H1 (cell line): ENCODE results near the gene FABP7. TPM values are rescaled to one million over a fixed set of nuclear protein-coding genes. Genes with fewer than 3 reads are reported as not detected.

Experiments
- CTCF ChIA-PET: fragments of 300-600 bp; sonication (Branson Sonifier 250); formaldehyde crosslinking; loops from one replicate; lab custom pipeline; 2021; ENCODE audit not compliant: partially characterized antibody; lab: Charles Lee
- POLR2A ChIA-PET: fragments of 300-600 bp; sonication (Branson Sonifier 250); formaldehyde crosslinking; loops from one replicate; lab custom pipeline; 2021; ENCODE audit warnings: inconsistent platforms; ENCODE audit not compliant: partially characterized antibody; lab: Charles Lee
- DNase-seq, 2 experiments: peaks; one replicate each; pipeline versions ENCODE4 v3.0.0 to v3.0.0-alpha.2; 2010 to 2022; ENCODE audit warnings: low spot score in 2 of 2, low read depth in 1 of 2, mixed read lengths in 1 of 2
- FAIRE-seq: peaks from 2 replicates; lab custom pipeline; 2011; peaks lifted over from hg19 to GRCh38; lab: Jason Lieb, UNC
- H2AFZ ChIP-seq: 2 replicates; pipeline ENCODE4 v1.8.1; 2012; ENCODE audit warnings: low read length, inconsistent platforms
- H2AK5ac ChIP-seq: 2 replicates; pipeline ENCODE4 v1.6.1; 2013; ENCODE audit warnings: low read depth, low read length
- H2BK120ac ChIP-seq: replicated peaks from 2 replicates; pipeline ENCODE3; 2013; ENCODE audit warnings: low read depth, low read length, inconsistent platforms
- H2BK12ac ChIP-seq: 2 replicates; pipeline ENCODE4 v1.6.1; 2013; ENCODE audit warnings: low read depth, low read length
- H2BK15ac ChIP-seq: 2 replicates; pipeline ENCODE4 v1.6.1; 2013; ENCODE audit warnings: low read length
- H2BK20ac ChIP-seq: 2 replicates; pipeline ENCODE4 v1.6.1; 2013; ENCODE audit warnings: low read length
- H2BK5ac ChIP-seq: 2 replicates; pipeline ENCODE4 v1.6.1; 2013; ENCODE audit warnings: low read depth, low read length
- H3K14ac ChIP-seq: 2 replicates; pipeline ENCODE4 v1.6.1; 2013; ENCODE audit warnings: inconsistent platforms; ENCODE audit not compliant: insufficient read length
- H3K18ac ChIP-seq: 2 replicates; pipeline ENCODE4 v1.6.1; 2013; ENCODE audit warnings: low read length; ENCODE audit errors: extremely low read depth
- H3K23ac ChIP-seq: 2 replicates; pipeline ENCODE4 v1.6.1; 2013; ENCODE audit warnings: inconsistent platforms; ENCODE audit not compliant: insufficient read length
- H3K23me2 ChIP-seq: 2 replicates; pipeline ENCODE4 v1.6.1; 2013; ENCODE audit warnings: low read depth, low read length
- H3K27ac ChIP-seq: 2 replicates; pipeline ENCODE4 v1.6.1; 2011; ENCODE audit warnings: low read depth, low read length, inconsistent platforms
- H3K27me3 ChIP-seq, 4 experiments: replicated peaks in 1 of 4; 1 replicate in 1 of 4; 2 replicates in 3 of 4; pipeline versions ENCODE4 v1.6.1 to v1.8.1; 2011 to 2013; ENCODE audit warnings: low read length in 3 of 4, mild to moderate bottlenecking in 3 of 4, inconsistent platforms in 2 of 4, mixed read lengths in 2 of 4, moderate library complexity in 1 of 4; ENCODE audit not compliant: control insufficient read depth in 3 of 4, insufficient read depth in 3 of 4; ENCODE audit errors: extremely low read depth in 1 of 4
- H3K36me3 ChIP-seq, 4 experiments: 2 replicates each; pipeline versions ENCODE4 v1.6.1 to v1.8.1; 2011 to 2013; ENCODE audit warnings: mild to moderate bottlenecking in 4 of 4, low read length in 3 of 4, moderate library complexity in 2 of 4, control low read depth in 1 of 4, inconsistent platforms in 1 of 4; ENCODE audit not compliant: insufficient read depth in 4 of 4, control insufficient read depth in 2 of 4
- H3K4ac ChIP-seq: replicated peaks from 2 replicates; pipeline ENCODE3; 2013; ENCODE audit warnings: low read length, low read depth, mixed read lengths, inconsistent platforms; ENCODE audit not compliant: insufficient read length
- H3K4me1 ChIP-seq, 4 experiments: replicated peaks in 1 of 4; 1 replicate in 1 of 4; 2 replicates in 3 of 4; pipeline versions ENCODE4 v1.6.1 to v1.8.1; 2011 to 2013; ENCODE audit warnings: low read length in 3 of 4, inconsistent platforms in 2 of 4, mixed read lengths in 1 of 4; ENCODE audit not compliant: insufficient read depth in 4 of 4, control insufficient read depth in 3 of 4
- H3K4me2 ChIP-seq, 2 experiments: 2 replicates each; pipeline versions ENCODE4 v1.6.1 to v1.8.1; 2011 to 2013; ENCODE audit warnings: low read depth in 2 of 2, low read length in 2 of 2, control low read depth in 1 of 2, inconsistent platforms in 1 of 2, mild to moderate bottlenecking in 1 of 2; ENCODE audit not compliant: insufficient read depth in 1 of 2
- H3K4me3 ChIP-seq, 4 experiments: fragments of 200-600, 300-600 bp in 1 of 4; sonication (generic), shearing (Covaris generic), sonication (Bioruptor Twin) in 1 of 4; 2 replicates each; pipeline versions ENCODE4 v1.5.1 to v1.8.1; 2011 to 2016; ENCODE audit warnings: low read length in 4 of 4, low read depth in 3 of 4, control low read depth in 2 of 4, inconsistent platforms in 2 of 4, mild to moderate bottlenecking in 2 of 4, mixed read lengths in 1 of 4, moderate library complexity in 1 of 4; ENCODE audit not compliant: insufficient read depth in 2 of 4; ENCODE audit errors: extremely low read depth in 1 of 4
- H3K56ac ChIP-seq: replicated peaks from 2 replicates; pipeline ENCODE3; 2013; ENCODE audit warnings: low read depth, mild to moderate bottlenecking, mixed read lengths, low read length, inconsistent platforms; ENCODE audit not compliant: insufficient read length
- H3K79me1 ChIP-seq: 2 replicates; pipeline ENCODE4 v1.6.1; 2013; ENCODE audit warnings: low read depth, low read length, control low read depth
- H3K79me2 ChIP-seq, 2 experiments: 2 replicates each; pipeline versions ENCODE4 v1.6.1 to v1.8.1; 2012 to 2013; ENCODE audit warnings: low read length in 2 of 2, mild to moderate bottlenecking in 2 of 2, inconsistent platforms in 1 of 2; ENCODE audit not compliant: insufficient read depth in 2 of 2, control insufficient read depth in 1 of 2
- H3K9ac ChIP-seq, 4 experiments: replicated peaks in 1 of 4; 1 replicate in 1 of 4; 2 replicates in 3 of 4; pipeline versions ENCODE4 v1.6.1 to v1.8.1; 2011 to 2013; ENCODE audit warnings: low read depth in 3 of 4, low read length in 3 of 4, control low read depth in 2 of 4, mild to moderate bottlenecking in 2 of 4, moderate library complexity in 2 of 4, inconsistent platforms in 1 of 4; ENCODE audit errors: extremely low read depth in 1 of 4
- H3K9me3 ChIP-seq, 2 experiments: 2 replicates each; pipeline versions ENCODE4 v1.6.1 to v1.8.1; 2012 to 2013; ENCODE audit warnings: mild to moderate bottlenecking in 2 of 2, moderate library complexity in 2 of 2, control low read depth in 1 of 2, inconsistent platforms in 1 of 2, low read depth in 1 of 2, low read length in 1 of 2, mixed read lengths in 1 of 2; ENCODE audit not compliant: insufficient read depth in 2 of 2
- H4K20me1 ChIP-seq, 2 experiments: replicated peaks in 1 of 2; 2 replicates each; pipeline versions ENCODE3 to v1.8.1; 2011 to 2013; ENCODE audit warnings: inconsistent platforms in 2 of 2, low read length in 2 of 2, mild to moderate bottlenecking in 1 of 2; ENCODE audit not compliant: insufficient read depth in 2 of 2, control insufficient read depth in 1 of 2
- H4K5ac ChIP-seq: 2 replicates; pipeline ENCODE4 v1.6.1; 2013; ENCODE audit warnings: low read length, low read depth, mixed read lengths, inconsistent platforms; ENCODE audit not compliant: insufficient read length
- H4K8ac ChIP-seq: 2 replicates; pipeline ENCODE4 v1.8.0; 2013; ENCODE audit warnings: mild to moderate bottlenecking, moderate library complexity, low read length, inconsistent platforms; ENCODE audit not compliant: insufficient read depth; ENCODE audit errors: extremely low read depth
- H4K91ac ChIP-seq: replicated peaks from 2 replicates; pipeline ENCODE3; 2013; ENCODE audit warnings: low read length, mixed read lengths, inconsistent platforms; ENCODE audit not compliant: insufficient read length
- CREB1 ChIP-seq: IDR thresholded peaks from 2 replicates; pipeline ENCODE4 v1.6.1; 2012; ENCODE audit warnings: inconsistent platforms
- E2F6 ChIP-seq: IDR thresholded peaks from 2 replicates; pipeline ENCODE4 v1.6.1; 2012; ENCODE audit warnings: inconsistent platforms
- HDAC2 ChIP-seq, 2 experiments: fragments of 300-600 bp in 1 of 2; sonication (generic) in 1 of 2; IDR thresholded peaks; 2 replicates each; pipeline ENCODE4 v1.6.1; 2011 to 2012; ENCODE audit warnings: low read depth in 2 of 2, low read length in 2 of 2, mild to moderate bottlenecking in 2 of 2, moderate library complexity in 2 of 2, borderline replicate concordance in 1 of 2, inconsistent platforms in 1 of 2
- NANOG ChIP-seq: IDR thresholded peaks from 2 replicates; pipeline ENCODE4 v1.6.1; 2011; ENCODE audit warnings: low read length, low read depth, mild to moderate bottlenecking, inconsistent platforms; ENCODE audit not compliant: insufficient read depth, poor library complexity, severe bottlenecking
- PHF8 ChIP-seq: fragments of 200-600 bp; sonication (generic); conservative IDR thresholded peaks from 2 replicates; pipeline ENCODE4 v1.7.1; 2012; ENCODE audit warnings: low read depth, mild to moderate bottlenecking, inconsistent platforms, low read length, moderate library complexity
- RNF2 ChIP-seq: fragments of 200-900, 300-1000 bp; sonication (generic); IDR thresholded peaks from 2 replicates; pipeline ENCODE4 v1.7.1; 2016; ENCODE audit warnings: borderline replicate concordance, low read depth, mild to moderate bottlenecking, antibody characterized with exemption, low read length; ENCODE audit not compliant: poor library complexity, severe bottlenecking; ENCODE audit errors: missing control alignments
- SIRT6 ChIP-seq: IDR thresholded peaks from one replicate; pipeline ENCODE4 v1.7.1; 2012; ENCODE audit warnings: low read length, inconsistent platforms
- SP1 ChIP-seq: IDR thresholded peaks from 2 replicates; pipeline ENCODE4 v1.6.1; 2011; ENCODE audit warnings: low read depth, low read length
- SP2 ChIP-seq: IDR thresholded peaks from 2 replicates; pipeline ENCODE4 v1.6.1; 2012; ENCODE audit warnings: mild to moderate bottlenecking, low read length, inconsistent platforms
- SP4 ChIP-seq: IDR thresholded peaks from 2 replicates; pipeline ENCODE4 v1.6.1; 2012; ENCODE audit warnings: low read length, inconsistent platforms
- SRF ChIP-seq: IDR thresholded peaks from 2 replicates; pipeline ENCODE4 v1.6.1; 2011; ENCODE audit warnings: mild to moderate bottlenecking, low read depth, low read length, moderate library complexity
- TAF1 ChIP-seq: IDR thresholded peaks from 2 replicates; pipeline ENCODE4 v1.6.1; 2011; ENCODE audit warnings: mild to moderate bottlenecking, low read depth, low read length
- TCF12 ChIP-seq: IDR thresholded peaks from 2 replicates; pipeline ENCODE4 v1.6.1; 2011; ENCODE audit warnings: low read depth, mild to moderate bottlenecking, low read length
- ZNF274 ChIP-seq: IDR thresholded peaks from 2 replicates; pipeline ENCODE4 v1.7.0; 2012; ENCODE audit warnings: low read length, borderline replicate concordance; ENCODE audit errors: extremely low read depth
- WGBS, 2 experiments: shearing (Covaris generic) in 1 of 2; methylation state at CpG; one replicate each; pipeline versions ENCODE4 v1.1.6 to v1.1.7; 2013 to 2015; ENCODE audit warnings: low lambda C conversion rate in 2 of 2, mixed read lengths in 2 of 2, inconsistent platforms in 1 of 2, low coverage in 1 of 2, missing lambda C conversion rate in 1 of 2; ENCODE audit not compliant: insufficient replicate concordance in 2 of 2, insufficient coverage in 1 of 2, insufficient read length in 1 of 2; ENCODE audit errors: extremely low coverage in 1 of 2, missing lambda C conversion rate in 1 of 2; 5-methylcytosine and 5-hydroxymethylcytosine counted together
- polyA plus RNA-seq, 7 experiments: library from polyadenylated mRNA; depleted of rRNA in 3 of 7; stranded (reverse) in 5 of 7; unstranded in 2 of 7; fragments of >200 nt in 5 of 7; fragments of 200-250 nt in 2 of 7; gene quantifications; 1 replicate in 5 of 7; 2 replicates in 1 of 7; 4 replicates in 1 of 7; pipeline versions ENCODE4 v1.2.1 to v1.2.3, GENCODE V29; 2011 to 2013; ENCODE audit warnings: missing spikeins in 2 of 7, mixed read lengths in 2 of 7
- total RNA-seq: library from RNA; stranded (reverse); fragmentation: NEBNext Ultra II Directional; extraction: Animal tissue kit (Norgen Biotek cat#: 25700); gene quantifications from 2 replicates; pipeline ENCODE4 v1.2.1, GENCODE V29; 2021

Gene FABP7
- total and polyA plus RNA-seq, 2 of the 8 experiments (the other 6 are each of a cell fraction or from before 2014, with no cell fraction given): 10.6 to 13.1 TPM

- Histone ChIP-seq H3K14ac (no peak overlapping the region), H3K9me3 (no peaks in the 10 kb centered on the region; a peak in 1 of 4 replicates), H3K9ac (no peak overlapping the region), H2BK120ac (no peak overlapping the region), H3K18ac (no peak overlapping the region), H4K20me1 (no peaks in the 10 kb centered on the region), H3K56ac (no peak overlapping the region), H4K8ac (no peak overlapping the region), H2BK5ac (no peak overlapping the region), H3K27me3 (no peaks in the 10 kb centered on the region), H3K23ac (no peak overlapping the region), H3K23me2 (no peaks in the 10 kb centered on the region), H3K4me3 (no peak overlapping the region), H3K4ac (no peak overlapping the region), H3K27ac (no peak overlapping the region), H2AFZ (no peak overlapping the region), H4K91ac (no peak overlapping the region), H2BK20ac (no peak overlapping the region), H3K4me1 (peaks cover 0 to 4% (median 0%) of the 10 kb centered on the region in 4 experiments; a peak in 1 of 7 replicates), H2AK5ac (no peak overlapping the region), H3K36me3 (no peaks in the 10 kb centered on the region), H2BK12ac (no peak overlapping the region), H4K5ac (no peak overlapping the region), H3K4me2 (no peak overlapping the region), H3K79me2 (no peaks in the 10 kb centered on the region), H2BK15ac (no peak overlapping the region), H3K79me1 (no peaks in the 10 kb centered on the region)
- ChIA-PET POLR2A (interaction anchor here (0.6 kb wide), 1 partner anchor 25 kb away, joined by 3 read pairs; no protein-coding TSS in a partner anchor), CTCF (interaction anchor here (0.7 to 8.7 kb wide), 11 partner anchors 10 to 249 kb away, joined by 3 to 103 read pairs (median 3); partner anchors contain the start of gene SMPDL3A)
- DNase-seq: no peak
- 97% methylated on average over 2 of the region's 2 CpGs; no CpG with 5 or more reads in 1 of the 2 experiments for WGBS, 2 experiments
- no peak for FAIRE-seq
- no peak for TF ChIP-seq SIRT6
- TF ChIP-seq ZNF274: no peak
- no peak for TF ChIP-seq NANOG
- TF ChIP-seq TCF12: no peak
- no peak for TF ChIP-seq E2F6
- no peak for TF ChIP-seq SP1
- TF ChIP-seq SP4: no peak
- TF ChIP-seq RNF2: no peak
- no peak for TF ChIP-seq PHF8
- TF ChIP-seq CREB1: no peak
- TF ChIP-seq SRF: no peak
- TF ChIP-seq TAF1: no peak
- TF ChIP-seq SP2: no peak
- no peak for TF ChIP-seq HDAC2 (IDR thresholded peaks at IDR 0.05; ENCODE audit: borderline replicate concordance in 1 of 2, low read depth in 2 of 2, low read length in 2 of 2)
Observed at GRCh38 chr6:122740091-122740490, 39.4 kb upstream of the FABP7 start.
